ENCODE results near the gene EPHA1.
"Not testable (repeated sequence)": the region's sequence is repeated elsewhere in the genome, so short reads cannot be mapped to it uniquely, and the experiment has no call there.

The EPHA1 gene

GRCh38 chr7:143401265-143401664 lies 7.4 kb downstream of the EPHA1 start:
- no peak for DNase-seq

GRCh38 chr7:143399642-143400041 lies 9.0 kb downstream of the EPHA1 start:
- DNase-seq: no peak

- DNase-seq: no peak
These were observed 9.5 kb downstream of the EPHA1 start for GRCh38 chr7:143399151-143399550.

- DNase-seq: no peak
These were observed 10.0 kb downstream of the EPHA1 start for GRCh38 chr7:143398616-143399015.

GRCh38 chr7:143397710-143398530 lies 10.7 kb downstream of the EPHA1 start:
- DNase-seq: no peak

- no peak for DNase-seq
These were observed 11.8 kb downstream of the EPHA1 start for GRCh38 chr7:143396625-143397556.

- no peak for DNase-seq
These were observed 12.5 kb downstream of the EPHA1 start for GRCh38 chr7:143396182-143396581.

GRCh38 chr7:143395187-143396149 lies 13.2 kb downstream of the EPHA1 start:
- DNase-seq: no peak

- no peak for DNase-seq
These were observed 13.9 kb downstream of the EPHA1 start for GRCh38 chr7:143394777-143395176.

GRCh38 chr7:143394068-143394467 lies 14.6 kb downstream of the EPHA1 start:
- DNase-seq: no peak

GRCh38 chr7:143393267-143394041 lies 15.2 kb downstream of the EPHA1 start:
- DNase-seq: no peak

- no peak for DNase-seq
These were observed 15.8 kb downstream of the EPHA1 start for GRCh38 chr7:143392875-143393266.

- not testable (repeated sequence) for DNase-seq
These were observed 16.2 kb downstream of the EPHA1 start for GRCh38 chr7:143392427-143392826.

- no peak for DNase-seq
These were observed 16.9 kb downstream of the EPHA1 start for GRCh38 chr7:143391462-143392404.

- DNase-seq: no peak
These were observed 17.8 kb downstream of the EPHA1 start for GRCh38 chr7:143390773-143391317.

- no peak for DNase-seq
These were observed 18.4 kb downstream of the EPHA1 start for GRCh38 chr7:143390104-143390772.

GRCh38 chr7:143389316-143390103 lies 19.1 kb downstream of the EPHA1 start:
- DNase-seq: no peak

- no peak for DNase-seq
These were observed 20.1 kb downstream of the EPHA1 start for GRCh38 chr7:143388491-143389101.

Measured in activated CD4-positive, alpha-beta T cell treated with anti-CD3 and anti-CD28 coated beads, Interleukin-2, amount 50 U/mL, for 16 hours (primary cell).